Muscle of leg (tissue), 11 donors: Measurements from ENCODE around the gene ZBTB22. TPM values are rescaled to one million over a fixed set of nuclear protein-coding genes. Genes with fewer than 3 reads are reported as not detected.
A peak's percentile ranks its signal among the peaks of the same experiment; 100 is the strongest.

Experiments used
- DNase-seq: peaks from one replicate; pipeline ENCODE4 v3.0.0; 2013
- H3K27ac ChIP-seq: one replicate; pipeline ENCODE4 v1.5.1; 2013; ENCODE audit warnings: mild to moderate bottlenecking, low read length, control low read depth
- H3K27me3 ChIP-seq: one replicate; pipeline ENCODE4 v1.6.1; 2013; ENCODE audit warnings: low read length; ENCODE audit not compliant: control insufficient read depth, insufficient read depth
- H3K36me3 ChIP-seq: one replicate; pipeline ENCODE4 v1.6.1; 2013; ENCODE audit warnings: low read length; ENCODE audit not compliant: control insufficient read depth, insufficient read depth
- H3K4me1 ChIP-seq: one replicate; pipeline ENCODE4 v1.6.1; 2013; ENCODE audit warnings: low read length; ENCODE audit not compliant: control insufficient read depth, insufficient read depth
- H3K4me3 ChIP-seq: one replicate; pipeline ENCODE4 v1.5.1; 2013; ENCODE audit warnings: low read length, control low read depth
- H3K9me3 ChIP-seq: replicated peaks from 2 replicates; pipeline ENCODE4 v1.6.1; 2013; ENCODE audit warnings: low read depth, low read length; ENCODE audit not compliant: control insufficient read depth
- WGBS: methylation state at CpG from one replicate; pipeline ENCODE4 v1.1.5; 2013; ENCODE audit warnings: missing lambda C conversion rate; ENCODE audit not compliant: insufficient coverage; 5-methylcytosine and 5-hydroxymethylcytosine counted together
- polyA plus RNA-seq, 8 donors: library from polyadenylated mRNA; unstranded; fragments of 120-200 nt; gene quantifications; one replicate each; pipeline versions ENCODE4 v1.2.1 to v1.2.3, GENCODE V29; 2013; ENCODE audit warnings: inconsistent platforms in 1 of 8, low replicate concordance in 1 of 8; ENCODE audit not compliant: insufficient read length in 8 of 8, insufficient read depth in 1 of 8
- total RNA-seq: library from RNA; stranded (reverse); fragments of 120-200 nt; gene quantifications from one replicate; pipeline ENCODE4 v1.2.4, GENCODE V29; 2013

ZBTB22 gene
- total and polyA plus RNA-seq, 9 donors, result 13.7 to 18.6 (median 15.8) TPM

GRCh38 chr6:33273924-33274902, 43.3 kb downstream of the ZBTB22 start:
- DNase-seq, result no peak
- Histone ChIP-seq H3K27me3 (no peaks in the 10 kb centered on the region), H3K27ac (no peak overlapping the region), H3K9me3 (no peaks in the 10 kb centered on the region), H3K36me3 (peaks cover 58% of the 10 kb centered on the region), H3K4me1 (peaks cover 51% of the 10 kb centered on the region), H3K4me3 (no peak overlapping the region)
- WGBS, result 86% methylated on average over 8 of the region's 14 CpGs

- H3K4me1 ChIP-seq, result peaks cover 51% of the 10 kb centered on the region
- peak overlapping the region; percentile 90 for H3K27ac ChIP-seq
- H3K4me3 ChIP-seq, result peak overlapping the region; percentile 77
- H3K9me3 ChIP-seq, result no peaks in the 10 kb centered on the region
- WGBS, result 65% methylated on average over 3 of the region's 11 CpGs
- peaks cover 61% of the 10 kb centered on the region for H3K36me3 ChIP-seq
- DNase-seq, result no peak
- H3K27me3 ChIP-seq, result no peaks in the 10 kb centered on the region
Observed at GRCh38 chr6:33273129-33273923, 44.2 kb downstream of the ZBTB22 start.

DNA sequence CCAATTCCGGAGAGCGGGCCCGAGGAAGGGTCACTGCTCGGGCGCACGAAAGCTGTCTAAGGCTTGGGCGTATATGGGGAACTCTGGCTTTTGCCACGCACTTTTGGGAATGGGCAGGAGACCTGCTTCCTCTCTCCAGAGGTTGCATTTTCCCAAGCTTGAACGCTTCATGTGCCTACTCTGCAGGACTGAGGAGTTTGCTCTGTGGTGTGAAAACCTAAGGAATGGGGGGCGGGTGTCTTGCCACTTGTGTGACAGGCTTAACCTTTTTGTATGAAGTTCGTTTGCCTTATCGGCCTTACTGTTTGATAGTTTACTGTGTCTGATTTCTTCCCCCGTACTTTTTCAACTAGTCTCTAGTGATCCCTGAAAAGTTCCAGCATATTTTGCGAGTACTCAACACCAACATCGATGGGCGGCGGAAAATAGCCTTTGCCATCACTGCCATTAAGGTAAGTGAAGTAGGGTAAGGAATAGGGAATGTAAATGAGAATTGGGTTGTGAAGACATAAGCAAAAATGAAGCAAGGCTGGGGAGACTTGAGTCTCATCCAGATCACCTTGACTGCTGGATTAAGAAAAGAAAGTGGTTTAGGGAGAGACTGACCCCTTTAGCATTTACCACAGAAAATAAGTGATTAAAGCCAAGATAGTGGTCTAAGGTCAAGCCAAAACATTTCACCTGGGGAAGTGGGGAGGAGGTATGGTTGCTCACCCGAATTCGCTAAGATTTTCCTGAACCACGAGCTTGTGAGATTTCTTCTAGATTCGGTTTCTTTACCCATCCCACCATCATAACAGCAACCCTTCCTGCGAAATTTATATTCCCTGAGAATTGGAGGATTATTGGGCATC, 45.0 kb downstream of the ZBTB22 start:
- Histone ChIP-seq H3K9me3 (no peaks in the 10 kb centered on the region), H3K27ac (peak overlapping the region; percentile 90), H3K4me1 (peaks cover 48% of the 10 kb centered on the region), H3K36me3 (peaks cover 69% of the 10 kb centered on the region), H3K4me3 (peak overlapping the region; percentile 77), H3K27me3 (no peaks in the 10 kb centered on the region)
- WGBS, result 0% methylated on average over 5 of the region's 22 CpGs
- no peak for DNase-seq

DNA sequence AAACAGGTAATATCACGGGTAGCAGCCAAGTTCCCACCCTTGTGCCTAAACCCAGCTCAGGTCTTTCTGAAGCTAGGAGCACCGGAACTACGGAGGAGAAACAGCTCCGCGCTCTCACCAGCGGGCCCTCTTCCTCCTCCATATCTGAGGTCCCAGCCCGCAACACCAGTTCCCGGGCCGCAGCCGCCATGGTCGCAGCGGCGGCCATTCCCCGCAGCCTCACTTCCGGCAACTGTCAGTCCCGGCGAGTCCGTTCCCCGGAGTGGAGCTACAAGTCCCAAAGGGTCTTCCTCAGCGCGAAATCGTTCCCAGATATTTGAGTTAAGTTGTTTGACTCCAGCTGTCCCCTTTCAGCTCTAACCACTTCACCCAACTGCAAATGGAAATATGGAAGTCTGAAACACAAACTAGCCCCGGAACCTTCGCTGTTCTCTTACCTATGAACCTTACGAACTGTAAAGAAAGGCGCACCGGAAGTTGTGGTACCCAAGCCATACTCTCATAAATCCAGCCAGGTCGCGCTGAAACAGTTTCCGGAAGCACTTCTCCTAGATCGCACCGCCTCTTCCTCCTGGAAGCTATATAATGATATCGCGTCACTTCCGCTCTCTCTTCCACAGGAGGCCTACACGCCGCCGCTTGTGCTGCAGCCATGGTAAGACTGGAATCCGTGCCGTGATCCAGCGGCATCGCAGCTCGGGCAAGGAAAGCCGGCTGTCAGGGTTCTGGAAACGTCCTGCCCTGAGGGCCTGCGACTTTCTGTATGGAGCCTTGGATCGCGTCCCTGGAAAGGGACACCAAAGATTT, 45.9 kb downstream of the ZBTB22 start, which contains the start of the genes RPS18 and VPS52:
Gene RPS18, plus strand, starts transcription at position 608 of the 807 bp plus-strand sequence. Its CDS starts 45 bp downstream, at position 653.
Gene VPS52, minus strand, starts transcription at position 409 of the 807 bp plus-strand sequence. Its CDS starts 201 bp downstream, at position 208.
- Histone ChIP-seq H3K27ac (peak within 1 kb of the TSS; percentile 96), H3K27me3 (no peaks in the 10 kb centered on the region), H3K4me3 (peak within 1 kb of the TSS; percentile 77), H3K9me3 (no peaks in the 10 kb centered on the region), H3K4me1 (peaks cover 45% of the 10 kb centered on the region), H3K36me3 (peaks cover 76% of the 10 kb centered on the region)
- 0% methylated on average over 32 of the region's 48 CpGs for WGBS
- peak; percentile 100 for DNase-seq

DNA sequence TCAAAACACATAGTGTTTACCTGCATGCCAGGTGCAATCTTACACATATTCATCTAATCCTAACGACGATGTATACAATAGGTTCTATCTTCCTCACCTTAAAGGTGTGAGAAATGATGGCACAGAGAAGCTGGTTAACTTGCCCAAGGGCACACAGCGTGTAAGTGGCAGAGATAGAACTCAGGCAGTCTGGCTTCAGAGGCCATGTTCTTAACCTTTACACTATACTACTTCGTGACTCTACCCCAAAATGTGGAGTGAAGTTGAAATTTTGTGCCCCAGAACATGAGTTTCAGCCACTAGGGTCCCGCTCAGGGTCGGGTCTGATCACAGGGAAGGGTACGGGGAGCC, 46.5 kb downstream of the ZBTB22 start:
- Histone ChIP-seq H3K27ac (peak overlapping the region; percentile 96), H3K9me3 (no peaks in the 10 kb centered on the region), H3K4me1 (peaks cover 39% of the 10 kb centered on the region), H3K36me3 (peaks cover 76% of the 10 kb centered on the region), H3K27me3 (no peaks in the 10 kb centered on the region), H3K4me3 (peak overlapping the region; percentile 77)
- DNase-seq, result no peak
- 0% methylated on average over 3 of the region's 7 CpGs for WGBS

Other genes with a start within 250 kb of the ZBTB22 start
- 18.6 TPM for gene HLA-DPA1, start 244.1 kb downstream of the ZBTB22 start, total RNA-seq
- gene HLA-DPA1, start 244.1 kb downstream of the ZBTB22 start, polyA plus RNA-seq, result 10 to 100 TPM; 11.4 to 18.7 (median 14.3) TPM
- gene HLA-DPB1, start 241.8 kb downstream of the ZBTB22 start, total RNA-seq, result 12.1 TPM
- 10 to 100 TPM in 5 of 8 donors, 1 to 10 TPM in 3; 7.9 to 15.8 (median 11.1) TPM for gene HLA-DPB1, start 241.8 kb downstream of the ZBTB22 start, polyA plus RNA-seq
- 172 TPM for gene COL11A2, start 125.3 kb downstream of the ZBTB22 start, total RNA-seq
- gene COL11A2, start 125.3 kb downstream of the ZBTB22 start, polyA plus RNA-seq, result 100 to 1,000 TPM in 2 of 8 donors, 10 to 100 TPM in 6; 35.8 to 245 (median 53.2) TPM
- gene RXRB, start 117.1 kb downstream of the ZBTB22 start, total RNA-seq, result 22.9 TPM
- gene RXRB, start 117.1 kb downstream of the ZBTB22 start, polyA plus RNA-seq, result 10 to 100 TPM; 38.2 to 44.4 (median 40.8) TPM
- gene SLC39A7, start 116.9 kb downstream of the ZBTB22 start, total RNA-seq, result 66.1 TPM
- gene SLC39A7, start 116.9 kb downstream of the ZBTB22 start, polyA plus RNA-seq, result 100 to 1,000 TPM in 4 of 8 donors, 10 to 100 TPM in 4; 82.1 to 136 (median 96.4) TPM
- 12.1 TPM for gene HSD17B8, start 113.1 kb downstream of the ZBTB22 start, total RNA-seq
- gene HSD17B8, start 113.1 kb downstream of the ZBTB22 start, polyA plus RNA-seq, result 10 to 100 TPM in 6 of 8 donors, 1 to 10 TPM in 2; 7.8 to 15.1 (median 11.0) TPM
- gene RING1, start 109.2 kb downstream of the ZBTB22 start, total RNA-seq, result 22.8 TPM
- gene RING1, start 109.2 kb downstream of the ZBTB22 start, polyA plus RNA-seq, result 10 to 100 TPM; 33.6 to 46.6 (median 38.7) TPM
- 26.1 TPM for gene VPS52, start 45.9 kb downstream of the ZBTB22 start, total RNA-seq
- gene VPS52, start 45.9 kb downstream of the ZBTB22 start, polyA plus RNA-seq, result 10 to 100 TPM; 31.8 to 52.1 (median 36.7) TPM
- gene RPS18, start 45.7 kb downstream of the ZBTB22 start, total RNA-seq, result 7,994 TPM
- 1,000 to 10,000 TPM; 4,705 to 6,376 (median 5,238) TPM for gene RPS18, start 45.7 kb downstream of the ZBTB22 start, polyA plus RNA-seq
- gene B3GALT4, start 40.6 kb downstream of the ZBTB22 start, total RNA-seq, result 2.2 TPM
- 1 to 10 TPM; 1.5 to 2.6 (median 1.9) TPM for gene B3GALT4, start 40.6 kb downstream of the ZBTB22 start, polyA plus RNA-seq
- 50.1 TPM for gene WDR46, start 28.5 kb downstream of the ZBTB22 start, total RNA-seq
- 10 to 100 TPM; 60.9 to 81.5 (median 74.5) TPM for gene WDR46, start 28.5 kb downstream of the ZBTB22 start, polyA plus RNA-seq
- gene PFDN6, start 28.1 kb downstream of the ZBTB22 start, total RNA-seq, result 41.4 TPM
- 10 to 100 TPM; 45.9 to 57.6 (median 49.4) TPM for gene PFDN6, start 28.1 kb downstream of the ZBTB22 start, polyA plus RNA-seq
- 28.4 TPM for gene RGL2, start 18.8 kb downstream of the ZBTB22 start, total RNA-seq
- 10 to 100 TPM; 51.0 to 68.3 (median 57.1) TPM for gene RGL2, start 18.8 kb downstream of the ZBTB22 start, polyA plus RNA-seq
- 16.0 TPM for gene TAPBP, start 3.7 kb downstream of the ZBTB22 start, total RNA-seq
- 10 to 100 TPM; 16.7 to 28.4 (median 21.9) TPM for gene TAPBP, start 3.7 kb downstream of the ZBTB22 start, polyA plus RNA-seq
- 22.3 TPM for gene DAXX, start 5.2 kb upstream of the ZBTB22 start, total RNA-seq
- 10 to 100 TPM; 28.2 to 44.3 (median 36.8) TPM for gene DAXX, start 5.2 kb upstream of the ZBTB22 start, polyA plus RNA-seq
- 10.5 TPM for gene KIFC1, start 74.1 kb upstream of the ZBTB22 start, total RNA-seq
- 10 to 100 TPM; 19.3 to 37.6 (median 26.0) TPM for gene KIFC1, start 74.1 kb upstream of the ZBTB22 start, polyA plus RNA-seq
- 26.3 TPM for gene PHF1, start 93.3 kb upstream of the ZBTB22 start, total RNA-seq
- 10 to 100 TPM; 41.6 to 56.0 (median 47.5) TPM for gene PHF1, start 93.3 kb upstream of the ZBTB22 start, polyA plus RNA-seq
- gene CUTA, start 100.4 kb upstream of the ZBTB22 start, total RNA-seq, result 103 TPM
- gene CUTA, start 100.4 kb upstream of the ZBTB22 start, polyA plus RNA-seq, result 100 to 1,000 TPM; 132 to 161 (median 146) TPM
- gene SYNGAP1, start 102.3 kb upstream of the ZBTB22 start, total RNA-seq, result 4.5 TPM
- 10 to 100 TPM; 12.9 to 42.6 (median 20.2) TPM for gene SYNGAP1, start 102.3 kb upstream of the ZBTB22 start, polyA plus RNA-seq
- gene ZBTB9, start 136.8 kb upstream of the ZBTB22 start, total RNA-seq, result 4.7 TPM
- gene ZBTB9, start 136.8 kb upstream of the ZBTB22 start, polyA plus RNA-seq, result 1 to 10 TPM; 6.2 to 9.0 (median 8.0) TPM